Subcutaneous abdominal adipose tissue (tissue), 5 donors: ENCODE measurements around the gene SPOPL.

Source experiments
- H3K27ac ChIP-seq: one replicate; pipeline ENCODE4 v1.7.0; 2013; ENCODE audit warnings: low read depth, mild to moderate bottlenecking, inconsistent platforms, low read length, moderate library complexity
- H3K27me3 ChIP-seq, 5 donors: one replicate each; pipeline ENCODE4 v1.7.0; 2013; ENCODE audit warnings: low read length in 5 of 5, inconsistent platforms in 1 of 5; ENCODE audit not compliant: control insufficient read depth in 5 of 5, insufficient read depth in 4 of 5
- H3K36me3 ChIP-seq, 5 donors: one replicate each; pipeline ENCODE4 v1.7.0; 2013; ENCODE audit warnings: low read length in 5 of 5; ENCODE audit not compliant: control insufficient read depth in 5 of 5, insufficient read depth in 5 of 5
- H3K4me1 ChIP-seq, 5 donors: one replicate each; pipeline ENCODE4 v1.7.0; 2013; ENCODE audit warnings: low read length in 5 of 5, mild to moderate bottlenecking in 3 of 5, moderate library complexity in 1 of 5; ENCODE audit not compliant: control insufficient read depth in 5 of 5, insufficient read depth in 5 of 5
- H3K4me3 ChIP-seq, 5 donors: one replicate each; pipeline ENCODE4 v1.7.0; 2013; ENCODE audit warnings: low read length in 5 of 5, low read depth in 1 of 5
- H3K9ac ChIP-seq, 5 donors: one replicate each; pipeline ENCODE4 v1.7.0; 2013; ENCODE audit warnings: low read length in 5 of 5, mild to moderate bottlenecking in 4 of 5, moderate library complexity in 3 of 5
- H3K9me3 ChIP-seq, 5 donors: one replicate each; pipeline ENCODE4 v1.7.0; 2013; ENCODE audit warnings: low read length in 5 of 5; ENCODE audit not compliant: control insufficient read depth in 5 of 5
- donor health status: healthy.
- donor health status: healthy.
- donor health status: healthy.
- donor health status: healthy.
- donor health status: healthy.

The SPOPL gene

GRCh38 chr2:138577066-138577465 lies 75.5 kb downstream of the SPOPL start:
- Histone ChIP-seq H3K9me3 (peaks cover 0 to 13% (median 5%) of the 10 kb centered on the region in 5 donors), H3K27ac (no peak overlapping the region), H3K9ac (no peak overlapping the region), H3K27me3 (no peaks in the 10 kb centered on the region), H3K36me3 (peaks cover 6 to 24% (median 8%) of the 10 kb centered on the region in 5 donors), H3K4me1 (peaks cover 0 to 6% (median 0%) of the 10 kb centered on the region in 5 donors), H3K4me3 (no peak overlapping the region)

DNA sequence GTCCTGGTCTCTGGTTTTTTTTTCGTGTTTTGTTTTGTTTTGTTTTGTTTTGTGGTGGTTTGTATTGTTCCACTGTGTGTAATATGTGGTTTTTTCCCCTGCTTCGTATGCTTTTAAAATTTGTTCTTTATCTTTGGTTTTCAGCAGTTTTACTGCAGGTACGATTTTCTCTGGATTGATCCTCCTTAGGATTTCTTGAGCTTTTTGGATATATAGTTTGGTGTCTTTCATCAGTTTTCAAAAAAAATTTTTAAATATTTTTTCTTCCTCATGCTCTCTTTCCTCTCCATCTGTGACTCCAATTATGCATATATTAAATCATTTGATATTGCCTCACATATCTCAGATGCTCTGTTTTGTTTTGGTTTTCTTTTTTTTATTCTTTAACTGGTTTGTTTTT lies 78.0 kb downstream of the SPOPL start:
- peaks cover 0 to 21% (median 3%) of the 10 kb centered on the region in 5 donors for H3K36me3 ChIP-seq
- H3K27me3 ChIP-seq = no peaks in the 10 kb centered on the region
- no peaks in the 10 kb centered on the region for H3K4me1 ChIP-seq
- H3K9me3 ChIP-seq = peaks cover 0 to 13% (median 5%) of the 10 kb centered on the region in 5 donors
- H3K9ac ChIP-seq = no peak overlapping the region
- no peak overlapping the region for H3K27ac ChIP-seq
- no peak overlapping the region for H3K4me3 ChIP-seq

DNA sequence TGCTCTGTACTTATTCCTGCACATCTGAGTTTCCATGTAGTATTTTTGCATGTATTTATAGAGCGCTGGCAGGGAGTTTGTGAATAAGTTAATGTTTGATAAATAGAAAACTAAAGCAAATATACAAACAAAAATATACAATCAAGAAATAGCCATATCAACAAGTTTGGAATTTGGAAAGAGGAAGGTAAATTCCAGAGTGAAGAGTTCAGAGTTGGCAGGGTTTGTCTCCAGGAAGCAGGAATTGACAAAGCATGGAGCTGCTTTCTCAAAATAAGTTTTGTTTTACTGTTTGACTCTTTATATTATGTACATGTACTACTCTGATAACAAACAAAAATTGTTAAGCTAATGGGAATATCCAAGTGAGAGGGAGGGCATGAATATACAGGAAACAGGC lies 80.3 kb downstream of the SPOPL start:
- H3K4me3 ChIP-seq = no peak overlapping the region
- H3K27ac ChIP-seq = no peak overlapping the region
- H3K9ac ChIP-seq = no peak overlapping the region
- peaks cover 0 to 17% (median 7%) of the 10 kb centered on the region in 5 donors for H3K36me3 ChIP-seq
- H3K4me1 ChIP-seq = no peaks in the 10 kb centered on the region
- peaks cover 0 to 9% (median 2%) of the 10 kb centered on the region in 5 donors for H3K9me3 ChIP-seq
- H3K27me3 ChIP-seq = no peaks in the 10 kb centered on the region

GRCh38 chr2:138589663-138590062 lies 88.1 kb downstream of the SPOPL start:
- Histone ChIP-seq H3K4me1 (no peaks in the 10 kb centered on the region), H3K27ac (no peak overlapping the region), H3K36me3 (peaks cover 0 to 8% (median 3%) of the 10 kb centered on the region in 5 donors), H3K9ac (no peak overlapping the region), H3K9me3 (no peaks in the 10 kb centered on the region), H3K27me3 (no peaks in the 10 kb centered on the region), H3K4me3 (no peak overlapping the region)

DNA sequence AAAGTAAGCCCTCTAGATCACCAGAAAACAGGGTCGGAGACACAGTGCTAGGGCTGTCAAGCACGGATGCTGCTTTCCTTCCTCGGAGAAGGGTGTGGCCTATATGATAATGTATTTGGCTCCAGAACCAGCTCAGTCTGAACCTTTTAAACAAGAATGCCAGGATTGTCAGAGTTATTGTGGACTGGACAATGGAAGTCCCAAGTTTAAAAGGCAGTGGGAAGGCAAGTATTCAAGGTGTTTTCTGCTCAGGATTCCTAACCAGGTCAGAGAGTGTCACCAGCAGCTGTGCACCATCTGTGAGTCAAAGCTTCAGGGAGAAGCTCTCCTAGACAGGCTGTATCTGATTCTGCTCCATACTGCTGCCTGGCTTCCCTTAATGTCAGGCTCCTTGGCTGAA lies 94.8 kb downstream of the SPOPL start:
- Histone ChIP-seq H3K9ac (no peak overlapping the region), H3K27ac (no peak overlapping the region), H3K9me3 (no peaks in the 10 kb centered on the region), H3K36me3 (peaks cover 3 to 10% (median 7%) of the 10 kb centered on the region in 5 donors), H3K4me1 (peaks cover 0 to 7% (median 0%) of the 10 kb centered on the region in 5 donors), H3K4me3 (no peak overlapping the region), H3K27me3 (no peaks in the 10 kb centered on the region)

GRCh38 chr2:138600732-138601457 lies 99.3 kb downstream of the SPOPL start:
- H3K9me3 ChIP-seq = no peaks in the 10 kb centered on the region
- H3K27me3 ChIP-seq = no peaks in the 10 kb centered on the region
- no peak overlapping the region for H3K9ac ChIP-seq
- peaks cover 0 to 7% (median 0%) of the 10 kb centered on the region in 5 donors for H3K4me1 ChIP-seq
- no peak overlapping the region for H3K27ac ChIP-seq
- H3K36me3 ChIP-seq = peaks cover 0 to 7% (median 0%) of the 10 kb centered on the region in 5 donors
- H3K4me3 ChIP-seq = no peak overlapping the region

DNA sequence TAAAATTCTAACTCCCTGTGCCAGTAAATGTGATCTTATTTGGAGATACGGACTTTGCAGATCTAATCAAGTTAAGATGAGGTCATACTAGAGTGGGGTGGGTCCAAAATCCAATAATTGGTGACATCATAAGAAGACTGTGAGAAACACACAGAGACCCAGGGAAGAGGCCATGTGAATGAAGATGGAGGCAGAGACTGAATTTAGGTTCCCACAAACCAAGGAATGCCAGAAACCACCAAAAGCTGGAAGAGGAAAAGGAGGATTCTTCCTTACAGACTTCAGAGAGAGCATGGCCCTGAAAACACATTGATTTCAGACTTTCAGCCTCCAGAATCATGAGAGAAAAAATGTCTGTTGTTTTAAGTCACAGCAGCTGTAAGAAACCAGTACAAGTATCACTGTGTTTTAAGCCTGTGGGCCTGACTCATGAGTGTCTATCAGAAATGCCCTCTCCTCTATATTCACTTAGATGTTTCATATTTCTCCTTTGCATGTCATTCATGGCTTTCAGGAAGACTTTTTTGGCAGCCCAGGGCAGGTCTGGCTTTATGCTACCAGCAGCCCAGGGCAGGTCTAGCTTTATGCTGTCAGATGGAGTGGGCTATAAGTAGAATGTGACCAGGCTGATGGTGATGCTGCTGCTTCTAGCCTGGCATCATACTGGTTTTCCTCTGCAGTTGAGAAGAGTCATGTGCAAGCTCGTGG lies 100.0 kb downstream of the SPOPL start:
- Histone ChIP-seq H3K36me3 (peaks cover 0 to 4% (median 0%) of the 10 kb centered on the region in 5 donors), H3K4me1 (peaks cover 0 to 6% (median 0%) of the 10 kb centered on the region in 5 donors), H3K27me3 (no peaks in the 10 kb centered on the region), H3K27ac (no peak overlapping the region), H3K4me3 (no peak overlapping the region), H3K9ac (no peak overlapping the region), H3K9me3 (no peaks in the 10 kb centered on the region)

DNA sequence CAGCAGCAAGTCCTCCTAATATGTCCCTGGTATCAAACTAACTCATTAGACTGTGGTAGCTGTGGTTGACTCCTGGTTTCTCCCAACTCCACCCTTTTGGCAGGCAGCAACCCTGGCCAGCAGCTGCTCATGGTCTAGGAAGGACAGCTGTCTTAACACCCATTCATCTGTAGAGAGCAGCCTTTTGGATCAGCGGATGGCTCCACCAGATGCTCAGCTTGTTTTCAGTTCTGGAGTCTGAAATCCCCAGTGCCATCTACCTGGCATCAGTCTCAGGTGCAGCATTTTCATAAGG lies 100.5 kb downstream of the SPOPL start:
- no peaks in the 10 kb centered on the region for H3K9me3 ChIP-seq
- no peak overlapping the region for H3K9ac ChIP-seq
- H3K27me3 ChIP-seq = no peaks in the 10 kb centered on the region
- peaks cover 0 to 4% (median 0%) of the 10 kb centered on the region in 5 donors for H3K36me3 ChIP-seq
- no peak overlapping the region for H3K27ac ChIP-seq
- H3K4me1 ChIP-seq = peaks cover 0 to 3% (median under 1%) of the 10 kb centered on the region in 5 donors
- no peak overlapping the region for H3K4me3 ChIP-seq

DNA sequence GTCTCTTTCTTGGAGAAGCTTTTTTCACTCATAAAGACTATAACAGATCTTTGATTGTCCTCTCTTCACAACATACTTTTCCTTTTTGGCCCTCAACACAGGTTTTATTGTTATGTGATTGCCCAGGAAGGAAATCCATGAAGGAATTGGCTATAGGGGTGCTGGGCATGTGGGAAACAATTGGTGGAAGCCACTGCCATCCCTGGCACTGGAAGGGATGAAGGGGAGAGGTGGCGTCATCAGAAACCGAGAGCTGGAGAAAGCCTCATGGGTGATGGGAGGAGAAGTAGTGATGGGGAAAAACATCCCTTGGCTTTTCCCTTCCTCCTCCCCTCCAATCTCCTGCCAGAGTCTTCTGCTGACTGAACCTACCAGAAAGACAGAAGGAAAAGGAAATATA lies 106.2 kb downstream of the SPOPL start:
- no peaks in the 10 kb centered on the region for H3K36me3 ChIP-seq
- H3K9ac ChIP-seq = no peak overlapping the region
- no peak overlapping the region for H3K27ac ChIP-seq
- peaks cover 0 to 12% (median 0%) of the 10 kb centered on the region in 5 donors for H3K4me1 ChIP-seq
- no peak overlapping the region for H3K4me3 ChIP-seq
- H3K27me3 ChIP-seq = no peaks in the 10 kb centered on the region
- H3K9me3 ChIP-seq = no peaks in the 10 kb centered on the region

- Histone ChIP-seq H3K4me3 (no peak overlapping the region), H3K9ac (no peak overlapping the region), H3K36me3 (no peaks in the 10 kb centered on the region), H3K4me1 (peaks cover 0 to 12% (median 0%) of the 10 kb centered on the region in 5 donors), H3K27me3 (no peaks in the 10 kb centered on the region), H3K9me3 (no peaks in the 10 kb centered on the region), H3K27ac (no peak overlapping the region)
These were observed 107.9 kb downstream of the SPOPL start for GRCh38 chr2:138609446-138609845.
